Psoas muscle (tissue), 8 donors: Measurements from ENCODE around the gene TMEM154. TPM values are rescaled to one million over a fixed set of nuclear protein-coding genes. Genes with fewer than 3 reads are reported as not detected.

ENCODE experiments used
- ATAC-seq, 4 donors: fragments of 200-7000 bp; cut with Tn5 transposase; one replicate each; pipeline ENCODE4 v1.9.1; 2020; ENCODE audit warnings: moderate library complexity in 3 of 4, mild to moderate bottlenecking in 2 of 4
- DNase-seq, 2 donors: peaks; one replicate each; pipeline ENCODE4 v3.0.0-alpha.2; 2020
- H3K27ac ChIP-seq: fragments of 200-600 bp; one replicate; pipeline ENCODE4 v1.8.0; 2022
- H3K27me3 ChIP-seq, 3 donors: fragments of 200-600 bp in 1 of 3; one replicate each; pipeline versions ENCODE4 v1.6.1 to v1.8.0; 2013 to 2022; ENCODE audit warnings: low read length in 2 of 3, mild to moderate bottlenecking in 2 of 3, moderate library complexity in 1 of 3; ENCODE audit not compliant: insufficient read depth in 3 of 3
- H3K36me3 ChIP-seq, 2 donors: fragments of 200-600 bp in 1 of 2; one replicate each; pipeline versions ENCODE4 v1.6.1 to v1.8.0; 2013 to 2022; ENCODE audit warnings: low read depth in 1 of 2, mild to moderate bottlenecking in 1 of 2, moderate library complexity in 1 of 2; ENCODE audit not compliant: insufficient read depth in 1 of 2
- H3K4me1 ChIP-seq: fragments of 200-600 bp; one replicate; pipeline ENCODE4 v1.8.0; 2022
- H3K4me3 ChIP-seq: fragments of 200-600 bp; one replicate; pipeline ENCODE4 v1.8.0; 2022; ENCODE audit warnings: mild to moderate bottlenecking
- H3K9me3 ChIP-seq: fragments of 200-600 bp; one replicate; pipeline ENCODE4 v1.8.0; 2022
- WGBS, 3 donors: extraction: QIAGEN DNeasy Blood & Tissue Kit; methylation state at CpG; one replicate each; pipeline versions ENCODE4 v1.1.6 to v1.1.7; 2013; 5-methylcytosine and 5-hydroxymethylcytosine counted together
- intact Hi-C, 2 donors: fragments of 100-400 bp; cut with DNase I; formaldehyde crosslinking; loops; one replicate each; pipeline versions ENCODE4 v1.11.0 to v1.14.2; 2022
- polyA plus RNA-seq, 3 donors: library from polyadenylated mRNA; stranded (reverse); fragments of 200-250 nt; gene quantifications; one replicate each; pipeline ENCODE4 v1.2.3, GENCODE V29; 2013
- total RNA-seq, 4 donors: library from RNA; stranded (reverse); fragmentation: NEBNext Ultra II Directional in 2 of 4; extraction: Animal tissue kit (Norgen Biotek cat#: 25700) in 2 of 4; gene quantifications; one replicate each; pipeline versions ENCODE4 v1.2.1 to v1.2.4, GENCODE V29; 2021 to 2023
- TF ChIP-seq, protein P1 (sequence below): fragments of 200-600 bp; IDR thresholded peaks from one replicate; pipeline ENCODE4 v1.8.0; 2022; ENCODE audit warnings: antibody characterized with exemption
- donor health status: healthy with polysubstance abuse.
- donor health status: DM: no; HTN: no; CAD: no; lungs with moderate emphysema.
- donor health status: Bipolar disorder and iron deficiency.
- donor health status: healthy.
- donor health status: DM: yes; HTN: yes; CAD: no.
- donor health status: DM: no; HTN: no; CAD: no.
- donor health status: DM: no; HTN: no; CAD: no.
- donor health status: DM: yes; HTN: yes; CAD: no.

Gene TMEM154
- total and polyA plus RNA-seq, 7 donors, result 0.06 to 0.98 (median 0.40) TPM

DNA sequence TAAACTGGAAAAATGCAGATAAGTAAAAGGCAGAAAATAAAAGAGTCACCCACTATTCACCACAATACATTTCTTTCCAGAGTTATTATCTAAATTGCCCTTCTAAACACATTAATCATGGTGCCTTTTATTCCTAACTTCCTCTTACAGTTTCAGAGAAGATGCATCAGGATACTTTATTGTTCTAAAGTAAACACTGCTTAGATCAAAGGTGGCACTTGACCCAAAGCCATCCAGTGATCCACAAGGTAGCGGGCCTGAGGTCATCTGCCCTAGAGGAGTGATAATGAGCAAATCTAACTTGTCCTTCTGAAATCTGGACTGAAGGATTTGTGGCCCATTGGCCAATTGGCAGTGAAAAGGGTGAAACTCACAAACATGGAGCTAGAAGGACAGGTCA lies 12.0 kb upstream of the TMEM154 start:
- H3K27ac ChIP-seq, result peak overlapping the region; percentile 75
- 81 to 91% (median 89%) methylated on average over 1 of the region's 1 CpG for WGBS, 3 donors

DNA sequence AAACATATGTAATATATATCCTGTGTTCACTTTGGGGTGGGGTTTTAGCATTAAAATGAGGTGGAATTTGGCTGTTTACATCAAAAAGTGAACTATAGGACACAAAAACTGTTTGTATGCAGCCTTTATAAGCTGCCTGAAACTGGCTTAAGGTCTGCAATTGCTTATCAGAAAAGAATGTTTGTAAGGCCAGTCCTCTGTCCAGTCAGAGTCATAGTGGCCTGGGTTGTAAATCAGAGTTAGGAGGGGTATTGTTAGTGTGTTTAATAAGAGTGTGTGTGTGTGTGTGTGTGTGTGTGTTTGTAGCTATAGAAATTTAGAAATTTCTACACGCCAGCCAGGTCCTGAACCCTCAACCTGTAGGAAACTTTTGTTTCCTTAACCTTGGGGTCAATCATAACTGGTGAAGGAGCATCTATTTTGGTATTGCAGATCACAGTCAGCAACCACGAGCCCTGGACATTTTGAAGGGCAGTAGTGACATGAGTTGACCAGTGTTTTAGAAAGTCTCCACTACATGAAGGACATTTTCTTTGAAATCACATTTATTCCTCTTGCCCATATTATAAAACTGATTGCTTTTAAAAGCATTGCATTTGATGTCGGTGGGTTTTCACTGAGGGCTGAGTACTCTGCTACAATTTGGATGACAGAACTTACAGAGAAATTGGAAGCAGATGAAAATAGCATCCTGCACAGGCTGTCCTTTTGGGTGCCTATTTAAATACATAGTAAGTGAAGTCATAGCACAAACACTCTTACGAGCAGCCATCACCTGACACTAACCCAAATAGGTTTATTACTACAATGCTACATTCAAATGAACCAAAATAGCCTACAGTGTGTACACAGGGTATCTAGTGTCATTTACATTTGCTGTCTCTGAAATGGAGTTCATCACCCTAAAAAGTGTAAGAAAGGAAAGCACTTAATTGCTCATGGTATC lies 11.2 kb upstream of the TMEM154 start:
- DNase-seq, result no peak
- Histone ChIP-seq H3K27me3 (no peaks in the 10 kb centered on the region), H3K27ac (peak overlapping the region; percentile 75), H3K36me3 (no peaks in the 10 kb centered on the region), H3K4me1 (peaks cover 21% of the 10 kb centered on the region), H3K4me3 (no peak overlapping the region), H3K9me3 (no peaks in the 10 kb centered on the region)
- peak; percentile 89 to 96 (median 95) for ATAC-seq
- TF ChIP-seq, protein P1, sequence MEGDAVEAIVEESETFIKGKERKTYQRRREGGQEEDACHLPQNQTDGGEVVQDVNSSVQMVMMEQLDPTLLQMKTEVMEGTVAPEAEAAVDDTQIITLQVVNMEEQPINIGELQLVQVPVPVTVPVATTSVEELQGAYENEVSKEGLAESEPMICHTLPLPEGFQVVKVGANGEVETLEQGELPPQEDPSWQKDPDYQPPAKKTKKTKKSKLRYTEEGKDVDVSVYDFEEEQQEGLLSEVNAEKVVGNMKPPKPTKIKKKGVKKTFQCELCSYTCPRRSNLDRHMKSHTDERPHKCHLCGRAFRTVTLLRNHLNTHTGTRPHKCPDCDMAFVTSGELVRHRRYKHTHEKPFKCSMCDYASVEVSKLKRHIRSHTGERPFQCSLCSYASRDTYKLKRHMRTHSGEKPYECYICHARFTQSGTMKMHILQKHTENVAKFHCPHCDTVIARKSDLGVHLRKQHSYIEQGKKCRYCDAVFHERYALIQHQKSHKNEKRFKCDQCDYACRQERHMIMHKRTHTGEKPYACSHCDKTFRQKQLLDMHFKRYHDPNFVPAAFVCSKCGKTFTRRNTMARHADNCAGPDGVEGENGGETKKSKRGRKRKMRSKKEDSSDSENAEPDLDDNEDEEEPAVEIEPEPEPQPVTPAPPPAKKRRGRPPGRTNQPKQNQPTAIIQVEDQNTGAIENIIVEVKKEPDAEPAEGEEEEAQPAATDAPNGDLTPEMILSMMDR, result no peak
- 30 to 43% (median 34%) methylated on average over 4 of the region's 4 CpGs for WGBS, 3 donors
- intact Hi-C loops, result no loop called here

More for the DNA sequence above, 12.0 kb upstream of the TMEM154 start:
- Histone ChIP-seq H3K9me3 (no peaks in the 10 kb centered on the region), H3K4me1 (peaks cover 23% of the 10 kb centered on the region), H3K36me3 (no peaks in the 10 kb centered on the region), H3K27me3 (no peaks in the 10 kb centered on the region), H3K4me3 (no peak overlapping the region)
- intact Hi-C loops, result no loop called here
- DNase-seq (no peak), ATAC-seq (no peak)
- TF ChIP-seq, protein P1, result no peak

DNA sequence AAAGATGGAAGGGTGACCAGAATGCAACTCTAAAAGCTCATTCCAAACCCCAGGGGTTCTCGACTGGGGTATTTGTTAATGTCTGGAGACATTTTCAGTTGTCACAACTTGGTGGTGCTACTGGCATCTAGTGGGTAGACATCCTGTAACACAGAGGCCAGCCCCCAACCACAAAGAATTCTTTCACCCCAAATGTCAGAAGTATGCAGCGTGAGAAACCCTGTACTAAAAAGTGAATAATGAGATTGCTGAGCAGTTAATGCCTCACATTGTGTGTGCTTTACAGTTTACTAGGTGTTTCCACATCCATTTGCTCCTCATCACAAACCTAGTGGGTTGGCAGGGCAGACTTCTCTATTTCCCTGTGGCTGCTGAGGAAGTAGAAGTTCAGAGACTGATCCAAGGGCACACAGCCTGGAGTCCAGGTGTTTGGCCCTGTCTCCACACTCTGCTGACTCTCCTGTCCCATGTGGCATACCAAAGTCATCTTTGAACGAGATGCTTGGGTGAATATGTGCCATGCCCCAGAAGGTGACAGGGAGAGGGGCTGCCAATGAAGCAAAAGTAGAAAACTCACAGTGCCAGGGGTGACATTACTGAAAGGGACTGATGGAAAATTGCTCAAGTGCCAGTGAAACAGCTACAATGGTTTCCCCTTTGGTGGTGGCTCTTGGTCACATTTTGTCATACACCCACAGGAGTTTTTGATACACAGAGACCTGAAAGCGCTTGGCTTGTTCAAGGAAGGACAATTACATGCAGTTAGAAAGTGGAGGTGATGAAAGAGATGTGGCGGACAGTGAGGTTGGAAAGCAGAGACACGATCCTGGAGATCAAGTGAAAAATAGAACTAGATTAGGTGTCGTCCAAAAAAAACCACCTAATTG lies 10.1 kb upstream of the TMEM154 start:
- Histone ChIP-seq H3K36me3 (no peaks in the 10 kb centered on the region), H3K9me3 (no peaks in the 10 kb centered on the region), H3K4me1 (peaks cover 21% of the 10 kb centered on the region), H3K27me3 (no peaks in the 10 kb centered on the region), H3K27ac (peak overlapping the region; percentile 75), H3K4me3 (no peak overlapping the region)
- intact Hi-C loops, result no loop called here
- ATAC-seq, result peak in 2 of 4 donors; percentile 21 to 28
- no peak for DNase-seq
- TF ChIP-seq, protein P1, result no peak
- 48 to 60% (median 57%) methylated on average over 7 of the region's 7 CpGs for WGBS, 3 donors

DNA sequence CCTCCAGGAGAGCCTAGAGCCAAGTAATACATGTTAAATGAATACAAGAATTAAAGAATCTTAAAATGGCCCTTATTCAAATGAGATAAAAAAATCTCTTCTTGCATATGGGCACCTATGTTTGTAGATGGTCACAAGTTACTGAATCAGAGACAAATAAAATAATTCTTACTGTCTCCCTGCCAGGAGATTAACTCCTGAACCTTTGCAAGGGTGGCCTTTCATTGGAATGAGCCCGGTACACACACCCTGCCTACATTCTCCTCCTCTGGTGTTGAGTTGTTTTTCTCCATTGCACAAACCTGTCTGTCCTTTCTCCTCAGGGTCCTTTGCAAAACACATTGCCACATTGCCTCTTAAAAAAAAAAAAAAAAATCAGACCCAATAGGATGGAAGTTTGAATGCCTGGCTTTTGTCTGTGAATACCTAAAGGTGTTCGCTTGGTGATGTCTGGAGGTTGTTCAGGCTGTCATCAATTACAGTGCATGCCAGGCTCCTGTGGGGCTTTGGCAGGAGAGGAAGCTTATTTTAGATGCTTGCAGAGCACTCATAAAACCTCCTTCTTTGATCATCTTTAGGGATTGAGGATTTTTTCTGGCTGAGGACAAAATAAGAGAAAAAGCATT lies 8.3 kb upstream of the TMEM154 start:
- TF ChIP-seq, protein P1, result no peak
- WGBS, 3 donors, result 62 to 76% (median 63%) methylated on average over 2 of the region's 2 CpGs
- intact Hi-C loops, result no loop called here
- H3K4me1 ChIP-seq, result peaks cover 21% of the 10 kb centered on the region
- DNase-seq, result no peak
- H3K36me3 ChIP-seq, result no peaks in the 10 kb centered on the region
- no peak for ATAC-seq
- no peak overlapping the region for H3K4me3 ChIP-seq
- no peaks in the 10 kb centered on the region for H3K27me3 ChIP-seq
- no peaks in the 10 kb centered on the region for H3K9me3 ChIP-seq
- no peak overlapping the region for H3K27ac ChIP-seq
